GM23248 (cell line): ENCODE results near the gene SCYL3. TPM values are rescaled to one million over a fixed set of nuclear protein-coding genes. Genes with fewer than 3 reads are reported as not detected.
A peak's percentile ranks its signal among the peaks of the same experiment; 100 is the strongest.

ENCODE experiments used
- DNase-seq: peaks from one replicate; pipeline ENCODE4 v3.0.0-alpha.2; 2015
- H2AFZ ChIP-seq: fragments of 200-600 bp; sonication (generic); 2 replicates; pipeline ENCODE4 v1.6.1; 2016; ENCODE audit warnings: antibody characterized with exemption
- H3F3A ChIP-seq: fragments of 200-600 bp; sonication (generic); 2 replicates; pipeline ENCODE4 v1.6.1; 2016; ENCODE audit warnings: mild to moderate bottlenecking, antibody characterized with exemption, mixed run types; ENCODE audit not compliant: insufficient read depth
- H3K27ac ChIP-seq: fragments of 200-600 bp; sonication (generic); 2 replicates; pipeline ENCODE4 v1.5.1; 2016; ENCODE audit warnings: mild to moderate bottlenecking
- H3K27me3 ChIP-seq: fragments of 200-600 bp; sonication (generic); replicated peaks from 2 replicates; pipeline ENCODE4 v1.6.1; 2016; ENCODE audit warnings: mild to moderate bottlenecking; ENCODE audit not compliant: insufficient read depth
- H3K36me3 ChIP-seq: fragments of 200-600 bp; sonication (generic); 2 replicates; pipeline ENCODE4 v1.6.1; 2016; ENCODE audit warnings: low read depth, mild to moderate bottlenecking
- H3K4me1 ChIP-seq: fragments of 200-600 bp; sonication (generic); 2 replicates; pipeline ENCODE4 v1.6.1; 2016; ENCODE audit warnings: mild to moderate bottlenecking; ENCODE audit not compliant: insufficient read depth
- H3K4me2 ChIP-seq: fragments of 200-600 bp; sonication (generic); one replicate; pipeline ENCODE4 v1.6.1; 2016; ENCODE audit warnings: mild to moderate bottlenecking; ENCODE audit not compliant: unreplicated experiment
- H3K4me3 ChIP-seq: fragments of 200-600 bp; sonication (generic); 2 replicates; pipeline ENCODE4 v1.5.1; 2016; ENCODE audit warnings: mild to moderate bottlenecking
- H3K79me2 ChIP-seq: fragments of 200-600 bp; sonication (generic); 2 replicates; pipeline ENCODE4 v1.6.1; 2016; ENCODE audit warnings: mild to moderate bottlenecking; ENCODE audit not compliant: insufficient read depth
- H3K9ac ChIP-seq: fragments of 200-600 bp; sonication (generic); 2 replicates; pipeline ENCODE4 v1.6.1; 2016; ENCODE audit warnings: mild to moderate bottlenecking
- H3K9me2 ChIP-seq: fragments of 200-600 bp; sonication (generic); 2 replicates; pipeline ENCODE4 v1.6.1; 2016; ENCODE audit warnings: mixed run types, mild to moderate bottlenecking, moderate library complexity; ENCODE audit not compliant: insufficient read depth
- H3K9me3 ChIP-seq: fragments of 200-600 bp; sonication (generic); one replicate; pipeline ENCODE4 v1.6.1; 2017; ENCODE audit warnings: low read depth
- H4K20me1 ChIP-seq: fragments of 200-600 bp; sonication (generic); 2 replicates; pipeline ENCODE4 v1.6.0; 2016; ENCODE audit not compliant: insufficient read depth
- EZH2 ChIP-seq: fragments of 200-600 bp; sonication (generic); IDR thresholded peaks from 2 replicates; pipeline ENCODE4 v1.6.1; 2018; ENCODE audit warnings: antibody characterized with exemption, mild to moderate bottlenecking; ENCODE audit not compliant: insufficient read depth, poor library complexity, severe bottlenecking
- EZH2phosphoT487 ChIP-seq: fragments of 200-600 bp; sonication (generic); IDR thresholded peaks from 2 replicates; pipeline ENCODE4 v1.6.1; 2018; ENCODE audit warnings: antibody characterized with exemption, moderate library complexity, mild to moderate bottlenecking, low read depth; ENCODE audit not compliant: insufficient read depth
- WGBS, 2 experiments: methylation state at CpG; one replicate each; pipeline ENCODE4 v1.1.6; 2015 to 2017; ENCODE audit warnings: low lambda C conversion rate in 2 of 2, low coverage in 1 of 2; ENCODE audit errors: missing lambda C conversion rate in 2 of 2; 5-methylcytosine and 5-hydroxymethylcytosine counted together
- in situ Hi-C: fragments of 300-500 bp; cut with MboI; formaldehyde crosslinking; loops from 2 replicates; pipeline ENCODE4 v1.15.0; 2020
- polyA plus RNA-seq: library from polyadenylated mRNA; unstranded; fragments of >200 nt; fragmentation: Nextera tagmentation; extraction: Ambion mirVana; gene quantifications from 2 replicates; pipeline ENCODE4 v1.2.1, GENCODE V29; 2016
- total RNA-seq: library from RNA; depleted of rRNA; stranded (reverse); fragments of >200 nt; shearing (Covaris generic); gene quantifications from 2 replicates; pipeline ENCODE4 v1.2.3, GENCODE V29; 2014

SCYL3 gene
- total and polyA plus RNA-seq, 2 experiments from 2014 or later: 5.8 to 7.6 TPM

DNA sequence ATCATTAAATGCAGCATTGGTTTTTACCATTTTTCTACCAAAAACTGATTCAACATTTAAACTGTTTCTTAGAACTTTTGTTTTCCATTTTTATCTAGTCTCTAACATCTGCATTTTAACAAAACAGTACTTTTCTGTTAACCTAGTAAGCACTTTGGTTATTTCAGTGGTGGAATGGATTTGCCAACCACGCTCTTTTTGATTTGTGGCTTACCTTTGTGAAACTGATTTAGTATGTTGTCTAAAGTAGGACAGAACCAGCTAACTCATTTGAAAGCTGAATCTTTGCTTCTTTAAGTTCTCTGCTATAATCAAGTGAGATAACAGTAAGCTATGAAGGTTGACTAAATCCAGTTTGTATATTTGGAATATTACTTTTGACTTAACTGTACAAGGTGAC lies 57.5 kb downstream of the SCYL3 start:
- in situ Hi-C loops: no loop called here
- TF ChIP-seq EZH2phosphoT487 (no peak), EZH2 (no peak)
- 0 out of 2 replicates have a peak, but pooled peaks cover 11% of the 10 kb centered on the region for H3K36me3 ChIP-seq

DNA sequence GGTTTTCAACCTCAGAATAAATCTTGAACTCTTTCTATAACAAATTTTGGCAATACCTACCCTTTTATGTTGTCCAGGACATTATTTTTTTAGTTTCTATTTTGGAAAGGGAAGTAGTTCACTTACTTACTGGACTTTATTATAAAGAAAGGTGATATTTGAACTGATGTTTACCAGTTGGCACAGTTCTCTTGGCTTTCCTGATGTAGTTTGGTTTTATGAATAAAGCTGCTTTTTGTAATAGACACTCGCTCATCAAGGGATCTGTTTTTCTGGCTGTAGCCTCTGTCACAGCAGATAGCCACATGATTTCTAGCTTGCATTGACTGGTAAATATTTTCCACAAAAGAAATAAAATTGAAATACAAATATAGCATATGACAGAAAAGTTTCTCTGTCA lies 58.0 kb downstream of the SCYL3 start:
- DNase-seq: no peak
- Histone ChIP-seq H3K4me2 (no peak overlapping the region), H3K9ac (no peak overlapping the region), H2AFZ (no peak overlapping the region), H3K9me3 (no peaks in the 10 kb centered on the region), H3K9me2 (no peaks in the 10 kb centered on the region), H4K20me1 (no peaks in the 10 kb centered on the region), H3K4me3 (no peak overlapping the region), H3K27me3 (no peaks in the 10 kb centered on the region), H3K4me1 (no peaks in the 10 kb centered on the region), H3K79me2 (no peaks in the 10 kb centered on the region), H3K27ac (no peak overlapping the region), H3K36me3 (peaks cover 14% of the 10 kb centered on the region; the same call in 1 of the 2 replicates), H3F3A (0 out of 2 replicates have a peak, but pooled peaks cover 4% of the 10 kb centered on the region)
- TF ChIP-seq EZH2 (no peak), EZH2phosphoT487 (no peak)
- in situ Hi-C loops: no loop called here
- 76 to 87% methylated on average over 1 of the region's 1 CpG for WGBS, 2 experiments

More for the DNA sequence above, 57.5 kb downstream of the SCYL3 start:
- no peaks in the 10 kb centered on the region for H4K20me1 ChIP-seq
- no peaks in the 10 kb centered on the region for H3K79me2 ChIP-seq
- 0 out of 2 replicates have a peak, but pooled peaks cover 4% of the 10 kb centered on the region for H3F3A ChIP-seq
- 96 to 98% methylated on average over 1 of the region's 1 CpG for WGBS, 2 experiments
- no peak overlapping the region for H3K4me2 ChIP-seq
- H3K4me1 ChIP-seq: no peaks in the 10 kb centered on the region
- H2AFZ ChIP-seq: no peak overlapping the region
- DNase-seq: no peak
- H3K4me3 ChIP-seq: no peak overlapping the region
- H3K27me3 ChIP-seq: no peaks in the 10 kb centered on the region
- H3K9ac ChIP-seq: no peak overlapping the region
- H3K27ac ChIP-seq: no peak overlapping the region
- H3K9me2 ChIP-seq: no peaks in the 10 kb centered on the region
- H3K9me3 ChIP-seq: no peaks in the 10 kb centered on the region

DNA sequence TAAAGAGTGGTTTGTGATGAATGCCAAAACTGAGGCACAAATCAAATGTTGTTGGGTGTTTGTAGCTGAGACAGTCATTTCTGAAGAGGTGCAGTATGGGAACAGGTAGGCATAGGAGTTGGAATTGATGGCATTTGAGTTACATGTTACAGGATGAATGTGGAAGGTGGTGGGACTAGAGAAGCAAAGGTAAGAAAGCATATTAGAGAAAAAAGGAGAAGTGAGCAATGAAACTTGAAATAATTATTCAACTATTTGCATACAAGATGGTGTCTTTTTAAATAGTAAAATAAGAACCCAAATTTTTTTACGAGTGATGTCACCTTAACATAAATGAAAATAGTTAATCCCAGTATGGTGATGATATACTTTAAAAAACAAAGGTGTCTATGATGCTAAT lies 58.8 kb downstream of the SCYL3 start:
- Histone ChIP-seq H3K9me2 (no peaks in the 10 kb centered on the region), H4K20me1 (no peaks in the 10 kb centered on the region), H3K79me2 (no peaks in the 10 kb centered on the region), H3K4me1 (no peaks in the 10 kb centered on the region), H3F3A (0 out of 2 replicates have a peak, but pooled peaks cover 4% of the 10 kb centered on the region), H3K4me3 (no peak overlapping the region), H3K9ac (no peak overlapping the region), H3K4me2 (no peak overlapping the region), H3K36me3 (peaks cover 10% of the 10 kb centered on the region; the same call in 1 of the 2 replicates), H2AFZ (no peak overlapping the region), H3K27me3 (no peaks in the 10 kb centered on the region), H3K27ac (no peak overlapping the region), H3K9me3 (no peaks in the 10 kb centered on the region)
- in situ Hi-C loops: no loop called here
- TF ChIP-seq EZH2phosphoT487 (no peak), EZH2 (no peak)
- 97% methylated on average over 1 of the region's 1 CpG for WGBS, 2 experiments
- no peak for DNase-seq

DNA sequence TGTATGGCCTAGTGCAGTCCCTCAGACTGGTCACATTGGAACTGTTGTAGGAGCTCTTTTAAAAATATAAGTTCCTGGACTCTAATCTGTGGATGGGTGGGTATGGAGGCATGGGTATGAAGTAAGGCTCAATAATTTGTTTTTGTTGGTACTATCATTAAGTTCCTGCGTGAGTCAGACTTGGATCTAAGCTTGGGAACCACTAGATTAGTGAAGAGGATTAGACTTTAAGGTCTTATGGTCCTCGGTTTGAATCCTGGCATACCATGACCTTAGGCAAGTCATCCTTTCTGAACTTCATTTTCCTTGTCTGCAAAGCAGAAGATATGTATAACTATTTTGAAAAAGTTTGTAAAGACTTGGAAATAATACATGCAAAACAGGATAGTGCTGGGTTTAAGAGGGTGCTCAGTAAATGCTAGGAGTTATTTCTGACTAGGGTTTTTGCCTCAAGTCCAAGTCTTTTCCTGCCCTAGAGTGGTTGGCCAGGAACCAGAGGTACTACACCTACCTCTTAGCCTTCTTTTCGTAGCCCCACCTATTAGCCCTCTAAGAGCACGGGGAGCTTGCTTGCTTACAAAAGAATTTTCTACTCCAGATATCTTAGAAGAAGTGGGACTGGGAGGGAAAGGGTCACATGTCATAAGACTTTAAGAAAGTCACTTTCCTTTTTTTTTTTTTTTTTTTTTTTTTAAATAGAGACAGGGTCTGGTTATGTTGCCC lies 60.4 kb downstream of the SCYL3 start:
- DNase-seq: peak; percentile 8
- Histone ChIP-seq H3K27ac (no peak overlapping the region), H3K4me3 (no peak overlapping the region), H3K36me3 (peaks cover 4% of the 10 kb centered on the region; the same call in 1 of the 2 replicates), H3K9me2 (no peaks in the 10 kb centered on the region), H4K20me1 (no peaks in the 10 kb centered on the region), H3K79me2 (no peaks in the 10 kb centered on the region), H3K27me3 (no peaks in the 10 kb centered on the region), H2AFZ (no peak overlapping the region), H3K4me1 (no peaks in the 10 kb centered on the region), H3K9me3 (no peaks in the 10 kb centered on the region), H3F3A (0 out of 2 replicates have a peak, but pooled peaks cover 4% of the 10 kb centered on the region), H3K4me2 (no peak overlapping the region), H3K9ac (no peak overlapping the region)
- 57 to 65% methylated on average over 4 of the region's 4 CpGs for WGBS, 2 experiments
- TF ChIP-seq EZH2phosphoT487 (no peak), EZH2 (no peak)
- in situ Hi-C loops: no loop called here
